GM18873 (cell line): ENCODE measurements around the gene ATG4B.
"Not testable (repeated sequence)": the region's sequence is repeated elsewhere in the genome, so short reads cannot be mapped to it uniquely, and the experiment has no call there.

ENCODE experiments used
- ATAC-seq: cut with Tn5 transposase; IDR thresholded peaks from one replicate; pipeline ENCODE4 v1.9.1; 2021; ENCODE audit warnings: mild to moderate bottlenecking, moderate library complexity, moderate number of reproducible peaks; ENCODE audit not compliant: unreplicated experiment, low FRiP score

Gene ATG4B

DNA sequence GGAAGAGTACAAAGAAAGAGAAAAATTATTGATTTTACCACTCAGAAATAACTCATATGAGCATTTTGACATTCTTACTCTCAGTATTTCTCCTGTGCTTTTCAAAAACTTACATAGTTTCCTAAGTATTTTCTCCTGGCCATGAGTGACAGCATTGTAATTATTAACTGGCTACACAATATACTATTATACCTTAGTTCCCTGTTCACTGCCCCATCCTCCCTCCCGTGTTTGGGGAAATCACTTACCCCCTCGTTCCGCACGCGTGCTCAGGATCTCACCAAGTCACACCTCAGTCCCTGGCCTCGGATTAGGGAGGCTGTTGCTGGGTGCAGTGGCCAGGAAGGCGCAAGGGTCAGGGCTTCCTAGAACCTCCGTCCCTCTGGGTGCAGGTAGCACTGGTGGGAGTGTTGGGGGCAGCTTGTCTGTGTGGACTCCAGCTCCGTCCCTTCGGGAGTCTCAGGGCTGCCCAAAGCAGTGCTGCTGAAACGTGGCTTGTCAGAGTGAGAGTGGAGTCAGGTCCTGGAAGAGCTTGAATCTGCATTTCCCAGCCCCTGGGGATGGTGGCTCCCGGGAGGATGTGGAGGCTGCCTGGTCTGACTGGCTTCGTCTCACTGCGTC, 23.2 kb downstream of the ATG4B start:
- ATAC-seq: no peak

DNA sequence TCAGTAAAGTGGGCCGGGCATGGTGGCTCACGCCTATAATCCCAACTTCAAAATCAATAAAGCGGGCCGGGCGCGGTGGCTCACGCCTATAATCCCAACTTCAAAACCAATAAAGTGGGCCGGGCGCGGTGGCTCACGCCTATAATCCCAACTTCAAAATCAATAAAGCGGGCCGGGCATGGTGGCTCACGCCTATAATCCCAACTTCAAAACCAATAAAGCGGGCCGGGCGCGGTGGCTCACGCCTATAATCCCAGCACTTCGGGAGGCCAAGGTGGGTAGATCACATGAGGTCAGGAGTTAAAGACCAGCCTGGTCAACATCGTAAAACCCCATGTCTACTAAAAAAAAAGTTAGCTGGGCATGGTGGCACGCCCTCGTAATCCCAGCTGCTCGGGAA, 25.2 kb downstream of the ATG4B start:
- not testable (repeated sequence) for ATAC-seq

DNA sequence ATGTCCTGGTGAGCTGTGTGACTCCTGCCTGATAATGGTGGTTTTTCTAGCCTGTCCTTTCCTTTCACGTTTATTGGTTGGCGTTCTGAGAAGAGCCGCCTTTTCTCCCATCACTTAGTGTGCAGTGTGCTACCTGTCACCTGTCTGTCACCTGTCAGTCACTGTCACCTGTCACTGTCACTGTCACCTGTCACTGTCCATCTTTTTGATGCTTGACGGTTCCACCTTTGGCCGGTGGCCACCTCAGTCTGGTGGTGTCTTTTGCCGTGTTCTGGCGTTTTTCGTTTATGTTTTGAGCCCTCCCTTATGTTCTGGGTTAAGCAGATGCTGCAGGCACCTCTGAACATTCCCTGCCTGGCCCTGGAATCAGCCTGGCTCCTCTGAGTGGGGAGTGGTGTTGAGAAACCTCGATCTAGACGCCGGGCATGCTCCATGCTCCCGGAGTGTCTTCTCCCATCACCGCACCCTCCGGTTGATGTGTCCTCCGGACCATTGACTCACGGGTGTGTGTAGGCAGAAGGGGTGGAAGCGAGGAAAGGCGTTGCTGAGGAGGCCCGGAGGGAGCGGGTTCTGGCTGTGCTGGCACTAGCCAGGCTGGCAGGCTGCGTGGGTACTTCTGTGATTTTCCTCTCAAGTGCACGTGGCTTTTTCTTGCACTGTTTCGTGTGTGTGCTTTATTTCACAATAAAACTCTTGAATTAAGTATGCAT, 28.4 kb downstream of the ATG4B start:
- ATAC-seq: no peak

DNA sequence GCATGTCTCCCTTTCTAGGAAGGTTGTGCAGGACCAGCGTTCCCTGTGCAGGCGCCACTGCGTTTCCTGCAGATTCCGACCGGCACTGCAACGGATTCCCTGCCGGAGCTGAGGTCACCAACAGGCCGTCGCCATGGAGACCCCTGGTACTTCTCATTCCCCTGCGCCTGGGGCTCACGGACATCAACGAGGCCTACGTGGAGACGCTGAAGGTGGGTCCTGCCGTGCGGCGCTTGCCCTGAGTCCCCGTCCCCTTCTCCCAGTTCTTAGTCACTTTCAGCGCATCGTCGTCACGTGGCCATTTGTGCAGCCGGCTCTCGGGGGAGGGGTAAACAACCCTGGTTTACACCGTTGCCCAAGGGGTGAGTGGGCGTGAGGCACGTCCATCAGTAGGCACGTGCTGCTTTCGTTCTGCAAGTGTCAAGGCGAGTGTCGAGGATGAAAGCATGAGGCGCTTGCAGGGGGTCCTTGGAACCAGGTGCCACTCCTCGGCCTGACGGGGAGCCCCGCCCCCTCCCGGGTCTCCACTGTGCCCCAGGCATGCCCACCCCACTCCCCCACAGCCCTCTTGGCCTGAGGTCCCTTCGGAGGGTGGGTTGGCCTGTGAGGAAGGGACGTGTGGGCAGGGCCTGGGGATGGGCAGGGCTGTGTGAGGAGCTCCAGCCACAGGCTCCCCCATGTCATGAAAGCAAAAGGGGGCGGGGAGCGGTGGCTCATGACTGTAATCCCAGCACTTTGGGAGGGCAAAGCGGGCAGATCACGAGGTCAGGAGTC, 29.3 kb downstream of the ATG4B start:
- ATAC-seq: no peak

DNA sequence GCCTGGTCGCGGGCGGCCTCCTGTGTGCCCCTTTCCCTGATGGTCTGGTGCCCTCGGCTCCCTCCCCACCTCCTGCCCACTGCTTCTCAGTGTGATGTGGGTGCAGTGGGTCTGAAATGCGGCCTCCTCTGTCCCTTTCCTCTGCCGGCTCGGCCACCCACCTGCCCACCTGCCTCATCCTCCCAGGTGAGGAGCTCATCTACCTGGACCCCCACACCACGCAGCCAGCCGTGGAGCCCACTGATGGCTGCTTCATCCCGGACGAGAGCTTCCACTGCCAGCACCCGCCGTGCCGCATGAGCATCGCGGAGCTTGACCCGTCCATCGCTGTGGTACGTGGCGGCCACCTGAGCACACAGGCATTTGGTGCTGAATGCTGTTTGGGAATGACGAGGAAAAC, 30.9 kb downstream of the ATG4B start:
- ATAC-seq: no peak

DNA sequence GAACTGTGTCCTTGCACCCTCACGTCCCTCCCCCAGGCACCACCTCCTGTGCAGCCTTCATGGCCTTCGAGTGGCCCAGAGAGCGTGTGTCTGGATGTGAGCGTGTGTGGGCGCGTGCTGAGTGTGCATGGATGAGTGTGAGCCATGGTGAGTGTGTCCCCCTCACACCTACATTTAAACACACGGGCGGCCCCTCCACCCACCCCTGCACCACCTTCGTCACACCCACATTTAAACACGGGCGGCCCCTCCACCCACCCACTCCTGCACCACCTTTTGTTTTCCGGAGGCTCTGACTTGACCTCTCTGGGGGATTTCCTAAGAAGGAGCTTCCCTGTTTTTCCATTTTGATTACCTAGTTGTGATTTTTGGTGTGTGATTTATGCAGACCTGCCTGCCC, 31.3 kb downstream of the ATG4B start:
- ATAC-seq: no peak

DNA sequence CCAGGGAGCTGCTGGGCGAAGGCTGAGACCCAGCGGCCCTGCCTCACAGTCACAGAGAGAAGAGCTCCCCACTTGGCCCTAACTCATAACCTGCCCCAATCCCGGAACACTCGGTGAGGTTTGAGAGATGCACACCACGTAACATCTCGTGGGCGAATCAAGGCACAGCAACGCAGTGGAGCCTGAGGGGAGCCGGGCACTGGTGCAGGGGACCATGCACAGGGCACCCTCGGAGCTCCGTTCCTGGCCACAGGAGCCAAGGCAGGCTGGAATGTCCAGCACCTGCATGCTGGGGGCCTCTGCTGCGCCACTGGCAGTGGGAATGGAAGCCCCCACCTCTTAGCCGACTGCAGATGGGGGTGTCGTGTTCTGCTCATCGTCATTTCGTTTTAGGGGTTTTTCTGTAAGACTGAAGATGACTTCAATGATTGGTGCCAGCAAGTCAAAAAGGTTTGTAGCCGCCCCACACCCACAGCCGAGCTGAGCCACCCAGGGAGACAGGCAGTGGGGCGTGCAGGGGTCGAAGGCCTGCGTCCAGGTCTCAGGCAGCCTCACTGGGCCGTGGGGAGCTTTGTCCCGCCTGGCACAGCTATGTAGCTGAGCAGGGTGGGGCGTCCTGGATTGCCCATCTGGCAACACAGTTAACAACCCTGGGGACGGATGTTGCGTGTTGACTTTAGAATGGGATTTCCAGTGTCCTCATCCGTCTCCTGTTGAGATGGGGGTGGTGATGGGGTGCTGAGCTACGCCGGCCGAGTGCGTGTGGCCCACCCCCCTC, 33.0 kb downstream of the ATG4B start:
- no peak for ATAC-seq

DNA sequence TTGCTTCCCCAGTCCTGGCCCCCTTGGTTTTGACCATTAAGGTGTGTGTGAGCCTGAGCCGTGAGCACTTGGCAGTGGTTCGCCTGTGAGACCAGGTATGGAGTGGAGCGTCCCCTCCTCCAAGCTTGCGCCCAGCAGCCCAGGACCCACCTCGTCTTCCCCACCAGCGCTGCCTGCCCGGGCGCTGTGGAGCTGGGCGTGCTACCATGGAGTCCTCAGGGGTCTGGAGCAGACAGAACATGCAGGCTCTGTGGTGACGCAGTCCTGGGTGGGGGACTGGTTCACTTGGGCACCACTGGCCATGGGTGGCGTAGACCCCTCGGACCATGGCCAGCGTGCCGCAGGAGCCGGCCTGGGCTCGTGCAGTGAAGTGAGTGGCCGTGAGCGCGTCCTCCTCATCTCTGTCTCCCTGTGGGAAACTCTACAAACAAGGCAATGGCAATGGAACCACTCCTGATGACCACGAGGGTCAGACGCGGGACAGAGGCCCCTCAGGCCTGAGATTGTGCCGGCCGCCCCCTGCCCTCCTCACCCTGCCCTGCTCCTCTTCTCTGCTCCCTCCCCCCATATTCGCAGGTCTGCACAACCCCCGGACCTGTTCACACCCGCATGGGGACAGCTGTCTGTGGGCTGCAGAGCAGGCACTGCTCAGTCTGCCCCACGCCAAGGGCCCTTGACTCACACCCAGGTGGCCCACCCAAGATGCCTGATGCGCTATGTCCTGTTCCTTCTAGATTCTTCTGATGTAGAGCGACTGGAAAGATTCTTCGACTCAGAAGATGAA, 34.2 kb downstream of the ATG4B start:
- no peak for ATAC-seq

DNA sequence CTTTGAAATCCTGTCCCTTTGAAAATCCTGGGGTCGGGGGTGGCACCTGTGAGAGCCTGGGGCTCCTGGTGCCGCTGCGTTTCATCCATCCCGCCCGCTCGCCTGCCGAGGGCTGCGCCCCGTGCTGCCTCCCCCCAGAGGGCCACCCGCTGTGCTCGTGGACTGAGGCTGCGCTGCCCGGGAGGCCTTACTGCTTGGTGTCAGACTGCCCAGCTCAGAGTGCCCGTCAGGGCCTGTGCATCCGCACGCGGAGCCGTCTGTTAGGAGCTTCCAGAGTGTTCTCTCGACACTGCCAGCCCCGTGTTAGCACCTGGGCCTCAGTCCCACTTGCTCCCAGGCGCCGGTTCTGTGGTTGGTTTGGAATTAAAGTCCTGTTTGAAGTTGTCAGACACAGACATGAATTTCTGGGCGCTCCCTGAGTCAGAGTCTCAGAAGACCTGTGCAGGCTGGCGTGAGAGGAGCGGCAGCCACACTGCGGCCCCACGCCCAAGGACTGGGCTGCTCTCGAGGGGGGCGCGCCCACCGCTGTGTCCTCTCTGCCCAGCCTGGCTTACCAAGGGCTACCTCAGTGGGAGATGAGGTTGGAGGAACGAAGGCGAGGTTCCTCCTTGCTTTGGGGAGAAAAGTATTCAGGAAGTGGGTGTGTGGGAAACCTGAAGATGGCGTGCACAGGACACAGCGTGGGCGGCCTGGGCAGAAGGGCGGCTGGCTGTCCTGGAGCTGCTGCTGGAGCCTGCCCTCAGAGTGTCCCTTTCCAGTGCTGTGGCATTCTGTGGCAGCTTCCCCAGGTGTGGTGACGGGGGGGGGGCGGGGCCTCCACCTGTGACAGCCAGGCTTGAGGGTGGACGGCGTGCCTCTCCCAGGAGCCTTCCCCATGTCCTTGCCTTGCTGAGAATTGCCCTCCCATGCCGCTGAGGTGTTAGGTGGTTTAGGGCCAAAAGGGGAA, 35.0 kb downstream of the ATG4B start:
- ATAC-seq: no peak

DNA sequence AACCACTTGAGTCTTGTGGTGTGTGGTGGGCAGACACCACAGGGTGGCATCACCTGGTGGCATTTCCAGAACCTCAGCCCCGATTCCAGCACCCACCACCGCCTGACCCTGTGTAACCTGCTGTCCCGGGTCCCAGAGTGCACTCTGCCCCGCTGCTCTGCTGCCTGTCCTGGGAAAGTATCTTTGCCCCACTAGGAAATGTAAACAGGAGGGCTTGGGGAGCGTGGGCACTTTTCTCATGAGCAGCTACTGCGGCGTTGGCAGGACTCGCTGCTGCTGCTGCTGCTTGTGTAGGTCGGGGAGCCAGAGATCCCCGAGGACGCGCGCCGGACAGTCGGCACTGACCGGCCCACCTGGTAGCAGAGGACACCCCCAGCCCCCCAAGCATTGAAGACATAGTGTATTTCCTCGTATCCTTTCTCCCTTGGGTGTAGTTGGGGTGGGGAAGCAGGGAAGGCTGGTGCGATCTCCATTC, 35.7 kb downstream of the ATG4B start:
- ATAC-seq: no peak

DNA sequence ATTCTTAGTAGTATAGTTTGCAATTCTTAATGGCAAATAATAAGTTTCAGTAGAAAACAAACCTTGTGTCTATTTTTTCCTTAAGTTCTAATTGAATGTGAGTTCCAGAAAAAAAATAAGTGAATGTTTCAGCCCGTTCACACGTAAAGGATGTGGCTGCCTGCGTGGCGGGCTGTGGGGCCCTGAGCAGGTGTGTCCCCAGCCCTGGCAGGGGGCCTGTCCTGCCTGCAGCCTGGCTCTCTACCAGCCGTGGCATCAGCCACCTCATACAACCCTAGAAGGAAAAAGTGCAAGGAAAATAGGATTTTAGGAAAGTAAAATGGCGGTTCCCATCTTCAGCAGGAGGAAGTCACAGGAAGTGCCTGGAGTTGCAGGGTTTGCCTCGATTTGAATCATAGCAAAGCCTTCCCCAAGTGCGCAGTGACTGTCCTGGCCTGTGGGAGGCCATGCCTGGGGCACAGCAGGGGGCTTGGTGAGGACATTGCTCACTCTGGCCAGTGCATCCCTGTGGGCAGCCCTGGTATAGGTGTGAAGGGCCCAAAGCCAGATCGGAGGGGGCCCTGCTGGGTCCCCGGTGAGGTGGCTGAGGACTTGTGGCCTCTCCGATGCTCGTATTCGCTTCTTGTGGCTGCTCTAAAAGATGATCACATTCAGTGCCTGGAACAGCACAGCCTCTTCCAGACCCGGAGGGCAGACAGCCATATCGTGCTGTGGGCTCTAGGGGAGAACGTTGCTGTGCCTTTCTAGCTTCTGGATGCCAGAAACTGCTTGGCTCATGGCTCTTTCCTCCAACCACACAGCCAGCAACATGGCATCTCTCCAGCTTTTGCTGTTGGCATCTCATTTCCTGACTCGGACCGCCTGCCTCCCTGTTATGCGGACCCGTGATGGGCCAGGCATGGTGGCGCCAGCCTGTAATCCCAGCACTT, 36.6 kb downstream of the ATG4B start:
- no peak for ATAC-seq

DNA sequence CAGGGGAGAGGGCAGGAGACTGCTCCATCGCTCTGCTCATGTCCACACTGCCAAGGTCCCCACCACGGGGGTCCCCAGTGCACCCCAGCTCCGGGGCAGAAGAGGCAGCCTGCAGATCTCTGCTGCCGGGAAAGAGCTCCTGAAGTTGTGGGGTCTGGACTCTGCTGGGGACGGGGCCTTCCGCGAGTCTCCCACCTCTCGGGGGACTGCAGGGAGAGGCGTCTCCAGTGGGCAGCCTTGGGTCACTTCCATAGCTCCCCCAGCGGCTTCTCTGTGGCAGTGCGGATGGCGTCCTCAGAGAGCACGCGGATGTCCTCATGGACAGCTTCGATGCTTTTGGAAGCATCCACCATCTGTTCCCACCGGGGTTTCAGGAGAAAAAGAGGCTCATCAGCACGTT, 38.4 kb downstream of the ATG4B start:
- ATAC-seq: no peak

DNA sequence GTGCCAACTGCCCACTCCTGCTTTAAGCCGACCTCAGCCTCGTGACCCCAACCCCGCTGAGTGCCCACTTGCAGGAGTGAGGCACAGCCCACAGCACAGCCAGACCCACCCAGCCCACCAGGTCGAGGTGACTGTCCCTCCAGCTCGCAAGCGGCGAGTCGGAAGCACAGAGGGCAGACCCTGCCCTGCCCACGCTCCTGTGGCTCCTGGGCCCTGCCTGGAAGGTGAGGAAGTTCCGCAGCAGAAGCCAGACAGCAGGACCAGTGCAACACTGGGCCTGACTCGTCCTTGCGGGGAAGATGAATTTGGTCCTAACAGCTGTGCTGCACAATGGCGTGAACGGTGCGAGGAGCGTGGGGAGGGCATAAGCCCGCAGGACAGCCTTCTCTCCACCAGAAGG, 39.2 kb downstream of the ATG4B start:
- ATAC-seq: no peak

DNA sequence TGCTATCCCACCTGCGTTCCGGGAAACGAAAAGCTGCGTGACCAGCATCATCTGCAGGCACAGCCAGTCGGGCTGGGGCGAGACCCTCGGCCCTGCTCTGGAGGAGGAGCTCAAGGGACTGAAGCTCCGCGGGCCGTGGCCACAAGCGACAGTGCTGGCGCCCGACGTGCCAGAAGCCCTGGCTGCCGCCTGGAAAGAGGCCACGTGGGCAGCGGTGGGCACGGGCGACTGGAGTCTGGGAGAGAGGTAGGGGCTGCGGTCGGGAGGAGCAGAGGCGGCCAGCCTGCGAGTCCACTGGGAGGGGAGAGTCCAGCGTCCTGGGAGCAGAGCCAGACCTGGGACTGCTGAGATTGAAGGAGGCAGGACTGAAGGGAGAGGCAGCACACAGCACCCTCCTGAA, 39.9 kb downstream of the ATG4B start:
- ATAC-seq: no peak

DNA sequence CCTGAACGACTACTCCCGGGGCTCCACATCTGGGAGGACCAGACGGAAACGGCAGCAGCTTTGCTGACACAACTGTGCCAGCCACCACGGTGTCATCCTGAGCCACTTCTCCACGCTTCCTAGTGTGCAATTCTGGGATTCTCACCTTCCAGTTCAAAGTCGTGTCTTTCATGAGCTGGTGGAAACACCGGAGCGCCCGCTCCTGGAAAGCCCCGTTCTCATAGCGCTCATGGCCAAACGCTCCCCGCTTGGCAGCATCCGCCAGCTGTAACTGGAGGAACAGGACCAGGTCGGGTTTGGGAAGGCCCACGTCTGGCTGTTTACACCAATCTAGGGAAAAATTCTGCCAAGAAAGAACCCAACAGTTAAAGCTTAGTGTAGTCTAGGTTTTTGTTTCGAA, 40.8 kb downstream of the ATG4B start:
- no peak for ATAC-seq

DNA sequence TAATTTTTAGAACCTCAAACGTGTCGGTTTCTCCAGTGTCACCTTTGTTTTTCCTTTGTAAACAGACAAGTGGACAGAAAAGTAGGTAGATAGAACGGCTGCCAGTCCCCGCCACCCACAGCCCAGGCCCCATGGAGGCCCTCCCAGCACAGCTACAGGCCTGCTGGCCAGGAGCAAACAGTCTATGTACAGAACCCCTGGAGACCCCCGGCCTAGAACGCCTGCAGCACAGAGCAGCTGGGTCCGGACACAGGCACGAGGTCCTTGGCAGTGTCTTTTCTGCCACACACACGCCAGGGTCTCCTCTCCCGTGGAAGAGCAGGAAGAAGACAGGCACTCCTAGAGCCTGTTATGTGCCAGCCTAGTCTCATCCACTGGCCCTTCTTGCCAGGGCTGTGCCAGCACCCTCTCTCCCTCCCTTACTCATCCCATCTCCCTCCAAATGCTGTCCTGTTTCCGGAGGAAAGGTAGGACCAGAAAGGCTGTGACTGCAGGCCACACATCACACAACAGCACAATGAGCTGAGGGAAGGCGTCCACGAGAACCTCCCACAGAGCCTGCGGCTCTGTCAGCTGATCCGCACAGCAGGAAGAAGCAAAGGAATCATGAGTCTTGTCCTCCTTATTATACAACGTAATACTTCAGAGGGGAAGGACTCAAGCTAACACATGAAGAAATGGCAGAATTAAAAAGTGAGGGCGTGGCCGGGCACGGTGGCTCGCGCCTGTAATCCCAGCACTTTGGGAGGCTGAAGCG, 41.5 kb downstream of the ATG4B start:
- no peak for ATAC-seq

DNA sequence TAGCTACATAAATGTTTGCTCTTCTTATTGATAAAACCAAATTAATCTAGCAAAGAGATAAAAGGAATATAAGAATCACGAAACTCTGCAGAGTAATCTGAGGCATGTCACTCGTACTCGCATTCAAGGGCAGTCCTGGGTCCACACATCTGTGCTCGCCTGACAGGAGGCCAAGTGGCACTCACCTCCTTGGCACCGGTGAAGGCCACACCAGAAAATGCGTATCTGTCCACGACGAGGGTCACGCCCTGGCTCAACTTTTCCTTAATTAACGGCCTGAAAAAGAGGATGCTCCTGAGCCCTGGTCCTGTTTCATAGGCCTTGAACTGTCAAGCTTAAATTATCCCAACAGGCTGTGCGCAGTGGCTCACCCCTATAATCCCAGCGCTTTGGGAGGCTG, 42.6 kb downstream of the ATG4B start:
- ATAC-seq: no peak
